ENCODE results near the gene ADAMTS8. TPM values are rescaled to one million over a fixed set of nuclear protein-coding genes. Genes with fewer than 3 reads are reported as not detected.

ADAMTS8 gene
- polyA plus RNA-seq, 1 experiment = 0.05 TPM

GRCh38 chr11:130418210-130418609 lies 10.2 kb downstream of the ADAMTS8 start:
- Histone ChIP-seq H3K27me3 (ENCODE audit: control insufficient read depth, insufficient read depth, low read length) (peaks cover 26% of the 10 kb centered on the region), H3K4me3 (ENCODE audit: low read depth, low read length) (no peak overlapping the region), H3K36me3 (ENCODE audit: control insufficient read depth, insufficient read depth, low read length) (no peaks in the 10 kb centered on the region)
- CTCF ChIA-PET = interaction anchor here (0.7 to 1.9 kb wide), 6 partner anchors 9 to 151 kb away, joined by 3 to 5 read pairs (median 4); no protein-coding TSS in a partner anchor
- no peak for DNase-seq (ENCODE audit: low read depth)
- POLR2A ChIA-PET = interaction anchor here (1.1 kb wide), 1 partner anchor 10 kb away, joined by 3 read pairs; no protein-coding TSS in a partner anchor
- no peak for TF ChIP-seq CTCF (IDR thresholded peaks at IDR 0.05; ENCODE audit: insufficient read depth, low read depth, low read length)

GRCh38 chr11:130416906-130417305 lies 11.5 kb downstream of the ADAMTS8 start:
- no peak for DNase-seq (ENCODE audit: low read depth)
- Histone ChIP-seq H3K27me3 (ENCODE audit: control insufficient read depth, insufficient read depth, low read length) (peaks cover 19% of the 10 kb centered on the region), H3K4me3 (ENCODE audit: low read depth, low read length) (no peak overlapping the region), H3K36me3 (ENCODE audit: control insufficient read depth, insufficient read depth, low read length) (no peaks in the 10 kb centered on the region)
- TF ChIP-seq CTCF (IDR thresholded peaks at IDR 0.05; ENCODE audit: insufficient read depth, low read depth, low read length) = no peak
- CTCF ChIA-PET = interaction anchor here (0.6 to 1.9 kb wide), 6 partner anchors 9 to 30 kb away, joined by 4 to 7 read pairs (median 5); no protein-coding TSS in a partner anchor
- POLR2A ChIA-PET = no interaction called here

- Histone ChIP-seq H3K36me3 (ENCODE audit: control insufficient read depth, insufficient read depth, low read length) (no peaks in the 10 kb centered on the region), H3K4me3 (ENCODE audit: low read depth, low read length) (no peak overlapping the region), H3K27me3 (ENCODE audit: control insufficient read depth, insufficient read depth, low read length) (peaks cover 17% of the 10 kb centered on the region)
- ChIA-PET CTCF (interaction anchor here (1.3 to 1.8 kb wide), 4 partner anchors 9 to 26 kb away, joined by 4 to 7 read pairs (median 5); no protein-coding TSS in a partner anchor), POLR2A (no interaction called here)
- no peak for TF ChIP-seq CTCF (IDR thresholded peaks at IDR 0.05; ENCODE audit: insufficient read depth, low read depth, low read length)
- no peak for DNase-seq (ENCODE audit: low read depth)
Observed at GRCh38 chr11:130416530-130416882, 11.9 kb downstream of the ADAMTS8 start.

GRCh38 chr11:130415731-130416529 lies 12.5 kb downstream of the ADAMTS8 start:
- no peak for DNase-seq (ENCODE audit: low read depth)
- ChIA-PET CTCF (interaction anchor here (0.7 to 1.8 kb wide), 4 partner anchors 10 to 446 kb away, joined by 3 to 5 read pairs (median 4); no protein-coding TSS in a partner anchor), POLR2A (no interaction called here)

More at GRCh38 chr11:130415731-130416529, 12.5 kb downstream of the ADAMTS8 start:
- no peak for TF ChIP-seq CTCF (IDR thresholded peaks at IDR 0.05; ENCODE audit: insufficient read depth, low read depth, low read length)
- no peaks in the 10 kb centered on the region for H3K36me3 ChIP-seq (ENCODE audit: control insufficient read depth, insufficient read depth, low read length)
- no peak overlapping the region for H3K4me3 ChIP-seq (ENCODE audit: low read depth, low read length)
- peaks cover 16% of the 10 kb centered on the region for H3K27me3 ChIP-seq (ENCODE audit: control insufficient read depth, insufficient read depth, low read length)
